ENCODE results near the gene DNM3.

Gene DNM3

DNA sequence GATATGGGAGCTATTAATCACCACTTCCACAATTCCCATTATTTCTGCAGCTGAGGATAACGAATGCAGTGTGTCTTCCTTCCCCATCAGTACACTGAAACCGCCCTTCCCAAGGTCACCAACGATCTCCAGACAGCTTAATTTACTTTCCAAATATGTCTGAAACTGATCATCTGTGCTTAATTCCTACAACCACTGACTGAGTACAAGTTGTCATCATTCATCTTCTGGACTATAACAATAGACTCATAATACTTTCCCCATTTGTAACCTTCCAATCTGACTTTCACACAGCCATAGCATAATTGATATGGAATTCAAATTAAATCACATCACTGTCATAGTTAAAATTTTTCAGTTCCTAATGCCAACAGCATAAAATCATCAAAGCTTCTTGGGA, 17.4 kb downstream of the DNM3 start:
- Histone ChIP-seq H3K4me3 (ENCODE audit: low read depth, low read length) (no peak overlapping the region), H3K9me3 (ENCODE audit: control insufficient read depth, insufficient read depth, low read depth, low read length) (no peaks in the 10 kb centered on the region), H3K4me1 (ENCODE audit: control insufficient read depth, insufficient read depth, low read length) (no peaks in the 10 kb centered on the region), H3K36me3 (ENCODE audit: control insufficient read depth in 2 of 2, insufficient read depth in 1 of 2, low read length in 2 of 2) (no peaks in the 10 kb centered on the region), H3K27ac (ENCODE audit: extremely low read depth, low read depth, low read length) (no peak overlapping the region)
- POLR2A ChIA-PET = no interaction called here
- CTCF ChIA-PET = interaction anchor here (1.2 kb wide), 1 partner anchor 125 kb away, joined by 3 read pairs; no protein-coding TSS in a partner anchor
- TF ChIP-seq ZNF121 (tag by site-specific recombination; IDR thresholded peaks at IDR 0.05) = no peak
- TF ChIP-seq, protein P1, sequence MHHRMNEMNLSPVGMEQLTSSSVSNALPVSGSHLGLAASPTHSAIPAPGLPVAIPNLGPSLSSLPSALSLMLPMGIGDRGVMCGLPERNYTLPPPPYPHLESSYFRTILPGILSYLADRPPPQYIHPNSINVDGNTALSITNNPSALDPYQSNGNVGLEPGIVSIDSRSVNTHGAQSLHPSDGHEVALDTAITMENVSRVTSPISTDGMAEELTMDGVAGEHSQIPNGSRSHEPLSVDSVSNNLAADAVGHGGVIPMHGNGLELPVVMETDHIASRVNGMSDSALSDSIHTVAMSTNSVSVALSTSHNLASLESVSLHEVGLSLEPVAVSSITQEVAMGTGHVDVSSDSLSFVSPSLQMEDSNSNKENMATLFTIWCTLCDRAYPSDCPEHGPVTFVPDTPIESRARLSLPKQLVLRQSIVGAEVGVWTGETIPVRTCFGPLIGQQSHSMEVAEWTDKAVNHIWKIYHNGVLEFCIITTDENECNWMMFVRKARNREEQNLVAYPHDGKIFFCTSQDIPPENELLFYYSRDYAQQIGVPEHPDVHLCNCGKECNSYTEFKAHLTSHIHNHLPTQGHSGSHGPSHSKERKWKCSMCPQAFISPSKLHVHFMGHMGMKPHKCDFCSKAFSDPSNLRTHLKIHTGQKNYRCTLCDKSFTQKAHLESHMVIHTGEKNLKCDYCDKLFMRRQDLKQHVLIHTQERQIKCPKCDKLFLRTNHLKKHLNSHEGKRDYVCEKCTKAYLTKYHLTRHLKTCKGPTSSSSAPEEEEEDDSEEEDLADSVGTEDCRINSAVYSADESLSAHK (tag by site-specific recombination; IDR thresholded peaks at IDR 0.05) = no peak
- no peak for TF ChIP-seq ZNF76 (tag by site-specific recombination; IDR thresholded peaks at IDR 0.05; ENCODE audit: borderline replicate concordance, low read depth)
- no peak for TF ChIP-seq ZNF48 (tag by site-specific recombination; IDR thresholded peaks at IDR 0.05)
- TF ChIP-seq ZNF521 (tag by site-specific recombination; IDR thresholded peaks at IDR 0.05) = no peak
- TF ChIP-seq ZNF391 (tag by site-specific recombination; IDR thresholded peaks at IDR 0.05; ENCODE audit: borderline replicate concordance, low read depth) = no peak
- TF ChIP-seq ZNF292 (tag by site-specific recombination; IDR thresholded peaks at IDR 0.05; ENCODE audit: borderline replicate concordance, low read depth) = no peak
- TF ChIP-seq, protein P2, sequence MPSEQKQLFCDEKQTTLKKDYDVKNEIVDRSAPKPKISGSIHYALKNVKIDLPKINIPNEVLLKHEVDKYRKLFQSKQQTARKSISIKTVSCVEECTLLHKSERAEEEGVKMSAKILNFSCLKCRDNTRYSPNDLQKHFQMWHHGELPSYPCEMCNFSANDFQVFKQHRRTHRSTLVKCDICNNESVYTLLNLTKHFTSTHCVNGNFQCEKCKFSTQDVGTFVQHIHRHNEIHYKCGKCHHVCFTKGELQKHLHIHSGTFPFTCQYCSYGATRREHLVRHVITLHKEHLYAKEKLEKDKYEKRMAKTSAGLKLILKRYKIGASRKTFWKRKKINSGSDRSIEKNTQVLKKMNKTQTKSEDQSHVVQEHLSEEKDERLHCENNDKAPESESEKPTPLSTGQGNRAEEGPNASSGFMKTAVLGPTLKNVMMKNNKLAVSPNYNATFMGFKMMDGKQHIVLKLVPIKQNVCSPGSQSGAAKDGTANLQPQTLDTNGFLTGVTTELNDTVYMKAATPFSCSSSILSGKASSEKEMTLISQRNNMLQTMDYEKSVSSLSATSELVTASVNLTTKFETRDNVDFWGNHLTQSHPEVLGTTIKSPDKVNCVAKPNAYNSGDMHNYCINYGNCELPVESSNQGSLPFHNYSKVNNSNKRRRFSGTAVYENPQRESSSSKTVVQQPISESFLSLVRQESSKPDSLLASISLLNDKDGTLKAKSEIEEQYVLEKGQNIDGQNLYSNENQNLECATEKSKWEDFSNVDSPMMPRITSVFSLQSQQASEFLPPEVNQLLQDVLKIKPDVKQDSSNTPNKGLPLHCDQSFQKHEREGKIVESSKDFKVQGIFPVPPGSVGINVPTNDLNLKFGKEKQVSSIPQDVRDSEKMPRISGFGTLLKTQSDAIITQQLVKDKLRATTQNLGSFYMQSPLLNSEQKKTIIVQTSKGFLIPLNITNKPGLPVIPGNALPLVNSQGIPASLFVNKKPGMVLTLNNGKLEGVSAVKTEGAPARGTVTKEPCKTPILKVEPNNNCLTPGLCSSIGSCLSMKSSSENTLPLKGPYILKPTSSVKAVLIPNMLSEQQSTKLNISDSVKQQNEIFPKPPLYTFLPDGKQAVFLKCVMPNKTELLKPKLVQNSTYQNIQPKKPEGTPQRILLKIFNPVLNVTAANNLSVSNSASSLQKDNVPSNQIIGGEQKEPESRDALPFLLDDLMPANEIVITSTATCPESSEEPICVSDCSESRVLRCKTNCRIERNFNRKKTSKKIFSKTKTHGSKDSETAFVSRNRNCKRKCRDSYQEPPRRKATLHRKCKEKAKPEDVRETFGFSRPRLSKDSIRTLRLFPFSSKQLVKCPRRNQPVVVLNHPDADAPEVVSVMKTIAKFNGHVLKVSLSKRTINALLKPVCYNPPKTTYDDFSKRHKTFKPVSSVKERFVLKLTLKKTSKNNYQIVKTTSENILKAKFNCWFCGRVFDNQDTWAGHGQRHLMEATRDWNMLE (tag by site-specific recombination; conservative IDR thresholded peaks at IDR 0.05; ENCODE audit: low read depth) = no peak

DNA sequence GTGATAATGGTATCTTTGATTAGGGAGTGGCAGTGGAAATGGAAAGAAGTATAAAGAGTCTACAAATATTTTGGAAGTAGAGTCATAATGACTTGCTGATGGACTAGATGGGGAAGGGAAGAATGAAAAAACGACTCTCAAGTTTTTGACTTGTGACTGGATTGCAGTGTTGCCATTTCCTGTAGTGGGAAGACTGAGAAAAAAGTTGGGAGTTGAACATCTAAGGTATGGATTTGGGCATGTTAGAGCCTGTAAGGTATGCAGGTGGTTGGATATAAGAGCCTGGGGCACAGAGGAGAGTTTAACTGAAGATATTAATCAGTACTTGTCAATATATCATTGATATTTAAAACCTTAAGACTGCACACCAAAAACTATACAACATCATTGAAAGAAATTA, 19.4 kb downstream of the DNM3 start:
- H3K4me1 ChIP-seq (ENCODE audit: control insufficient read depth, insufficient read depth, low read length) = no peaks in the 10 kb centered on the region
- CTCF ChIA-PET = no interaction called here
- H3K27ac ChIP-seq (ENCODE audit: extremely low read depth, low read depth, low read length) = no peak overlapping the region
- TF ChIP-seq ZFP69B (tag by site-specific recombination; IDR thresholded peaks at IDR 0.05) (no peak), ZNF114 (tag by site-specific recombination; IDR thresholded peaks at IDR 0.05) (no peak), ZNF37A (tag by site-specific recombination; IDR thresholded peaks at IDR 0.05) (no peak), ZBTB6 (tag by site-specific recombination; IDR thresholded peaks at IDR 0.05) (no peak), FEZF1 (tag by site-specific recombination; IDR thresholded peaks at IDR 0.05) (no peak), ZNF600 (tag by site-specific recombination; IDR thresholded peaks at IDR 0.05) (no peak)
- TF ChIP-seq, protein P3, sequence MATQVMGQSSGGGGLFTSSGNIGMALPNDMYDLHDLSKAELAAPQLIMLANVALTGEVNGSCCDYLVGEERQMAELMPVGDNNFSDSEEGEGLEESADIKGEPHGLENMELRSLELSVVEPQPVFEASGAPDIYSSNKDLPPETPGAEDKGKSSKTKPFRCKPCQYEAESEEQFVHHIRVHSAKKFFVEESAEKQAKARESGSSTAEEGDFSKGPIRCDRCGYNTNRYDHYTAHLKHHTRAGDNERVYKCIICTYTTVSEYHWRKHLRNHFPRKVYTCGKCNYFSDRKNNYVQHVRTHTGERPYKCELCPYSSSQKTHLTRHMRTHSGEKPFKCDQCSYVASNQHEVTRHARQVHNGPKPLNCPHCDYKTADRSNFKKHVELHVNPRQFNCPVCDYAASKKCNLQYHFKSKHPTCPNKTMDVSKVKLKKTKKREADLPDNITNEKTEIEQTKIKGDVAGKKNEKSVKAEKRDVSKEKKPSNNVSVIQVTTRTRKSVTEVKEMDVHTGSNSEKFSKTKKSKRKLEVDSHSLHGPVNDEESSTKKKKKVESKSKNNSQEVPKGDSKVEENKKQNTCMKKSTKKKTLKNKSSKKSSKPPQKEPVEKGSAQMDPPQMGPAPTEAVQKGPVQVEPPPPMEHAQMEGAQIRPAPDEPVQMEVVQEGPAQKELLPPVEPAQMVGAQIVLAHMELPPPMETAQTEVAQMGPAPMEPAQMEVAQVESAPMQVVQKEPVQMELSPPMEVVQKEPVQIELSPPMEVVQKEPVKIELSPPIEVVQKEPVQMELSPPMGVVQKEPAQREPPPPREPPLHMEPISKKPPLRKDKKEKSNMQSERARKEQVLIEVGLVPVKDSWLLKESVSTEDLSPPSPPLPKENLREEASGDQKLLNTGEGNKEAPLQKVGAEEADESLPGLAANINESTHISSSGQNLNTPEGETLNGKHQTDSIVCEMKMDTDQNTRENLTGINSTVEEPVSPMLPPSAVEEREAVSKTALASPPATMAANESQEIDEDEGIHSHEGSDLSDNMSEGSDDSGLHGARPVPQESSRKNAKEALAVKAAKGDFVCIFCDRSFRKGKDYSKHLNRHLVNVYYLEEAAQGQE (tag by site-specific recombination; IDR thresholded peaks at IDR 0.05) = no peak
- H3K4me3 ChIP-seq (ENCODE audit: low read depth, low read length) = no peak overlapping the region
- POLR2A ChIA-PET = no interaction called here
- H3K9me3 ChIP-seq (ENCODE audit: control insufficient read depth, insufficient read depth, low read depth, low read length) = no peaks in the 10 kb centered on the region
- H3K36me3 ChIP-seq (ENCODE audit: control insufficient read depth in 2 of 2, insufficient read depth in 1 of 2, low read length in 2 of 2) = no peaks in the 10 kb centered on the region
